K562 (cell line): ENCODE results near the gene ISG20L2. TPM values are rescaled to one million over a fixed set of nuclear protein-coding genes. Genes with fewer than 3 reads are reported as not detected.
A peak's percentile ranks its signal among the peaks of the same experiment; 100 is the strongest.

Experiments
- BDP1 ChIP-seq: IDR thresholded peaks from 3 replicates; pipeline ENCODE4 v1.6.1; 2011; ENCODE audit not compliant: insufficient read length, insufficient read depth
- BRCA1 ChIP-seq, 2 experiments: fragments of 450-650 bp in 1 of 2; sonication (generic) in 1 of 2; formaldehyde crosslinking in 1 of 2; IDR thresholded peaks; 2 replicates each; pipeline versions ENCODE4 v1.5.0 to v1.6.1; 2017 to 2020; ENCODE audit warnings: mild to moderate bottlenecking in 1 of 2, missing genetic modification reagents in 1 of 2
- BRD9 ChIP-seq: fragments of 450-650 bp; IDR thresholded peaks from 2 replicates; pipeline ENCODE4 v1.6.1; 2018; ENCODE audit warnings: low read depth; ENCODE audit not compliant: partially characterized antibody
- CHAMP1 ChIP-seq: fragments of 450-650 bp; IDR thresholded peaks from 2 replicates; pipeline ENCODE4 v1.6.1; 2016; ENCODE audit warnings: mild to moderate bottlenecking
- DLX4 ChIP-seq: fragments of 250-450 bp; sonication (Bioruptor Pico); IDR thresholded peaks from 2 replicates; pipeline ENCODE4 v1.6.1; 2021; ENCODE audit warnings: mild to moderate bottlenecking
- HNRNPUL1 ChIP-seq: fragments of 200-400 bp; formaldehyde crosslinking; IDR thresholded peaks from 2 replicates; pipeline ENCODE4 v1.6.1; 2017; ENCODE audit warnings: low read length
- IFI16 ChIP-seq: fragments of 250-450 bp; sonication (Bioruptor Pico); IDR thresholded peaks from 2 replicates; pipeline ENCODE4 v2.1.2; 2022; ENCODE audit warnings: mild to moderate bottlenecking, inconsistent platforms
- MEF2D ChIP-seq: conservative IDR thresholded peaks from 2 replicates; pipeline ENCODE4 v1.6.1; 2016; ENCODE audit warnings: low read depth, missing genetic modification characterization, missing compliant biosample characterization
- NEUROD1 ChIP-seq: fragments of 150-350 bp; IDR thresholded peaks from 2 replicates; pipeline ENCODE4 v1.6.1; 2014; ENCODE audit warnings: borderline replicate concordance, low read length, low read depth; ENCODE audit not compliant: partially characterized antibody
- NRF1 ChIP-seq, 2 experiments: fragments of 450-650 bp; IDR thresholded peaks in 1 of 2; conservative IDR thresholded peaks in 1 of 2; 2 replicates each; pipeline ENCODE4 v1.6.1; 2014; ENCODE audit warnings: mild to moderate bottlenecking in 2 of 2
- PCBP1 ChIP-seq: fragments of 200-400 bp; formaldehyde crosslinking; IDR thresholded peaks from 2 replicates; pipeline ENCODE4 v1.6.1; 2018; ENCODE audit warnings: mild to moderate bottlenecking, low read depth, low read length; ENCODE audit not compliant: poor library complexity, severe bottlenecking
- POU5F1 ChIP-seq: fragments of 150-350 bp; IDR thresholded peaks from 2 replicates; pipeline ENCODE4 v1.6.1; 2014; ENCODE audit warnings: borderline replicate concordance, low read length, low read depth, mild to moderate bottlenecking; ENCODE audit not compliant: partially characterized antibody
- PTBP1 ChIP-seq: fragments of 200-400 bp; formaldehyde crosslinking; IDR thresholded peaks from 2 replicates; pipeline ENCODE4 v1.6.1; 2017; ENCODE audit warnings: low read depth, low read length
- RUNX1 ChIP-seq: sonication (generic); IDR thresholded peaks from 2 replicates; pipeline ENCODE4 v1.6.1; 2016; ENCODE audit warnings: antibody characterized with exemption, low read depth
- SMARCA4 ChIP-seq: fragments of 450-650 bp; IDR thresholded peaks from 2 replicates; pipeline ENCODE4 v1.6.1; 2016
- SRSF1 ChIP-seq: fragments of 200-400 bp; formaldehyde crosslinking; IDR thresholded peaks from 2 replicates; pipeline ENCODE4 v1.6.1; 2017; ENCODE audit warnings: mild to moderate bottlenecking, low read depth, low read length, moderate library complexity
- STAG1 ChIP-seq: sonication (generic); formaldehyde crosslinking; IDR thresholded peaks from 2 replicates; pipeline ENCODE4 v1.5.0; 2020; ENCODE audit warnings: missing genetic modification reagents, borderline replicate concordance
- TFAM ChIP-seq: fragments of 250-450 bp; sonication (Bioruptor Pico); conservative IDR thresholded peaks from 2 replicates; pipeline ENCODE4 v1.5.0; 2021; ENCODE audit warnings: mild to moderate bottlenecking, moderate library complexity
- TGIF2 ChIP-seq: sonication (generic); formaldehyde crosslinking; IDR thresholded peaks from 2 replicates; pipeline ENCODE4 v1.8.1; 2022; ENCODE audit warnings: mild to moderate bottlenecking, missing genetic modification reagents, moderate library complexity
- ZBTB5 ChIP-seq: fragments of 450-650 bp; IDR thresholded peaks from 2 replicates; pipeline ENCODE4 v1.6.1; 2017; ENCODE audit warnings: antibody characterized with exemption
- ZBTB9 ChIP-seq: fragments of 450-650 bp; formaldehyde crosslinking; IDR thresholded peaks from 2 replicates; pipeline ENCODE4 v1.4.0; 2020; ENCODE audit warnings: mild to moderate bottlenecking, moderate library complexity
- ZNF165 ChIP-seq: fragments of 250-450 bp; sonication (Bioruptor Pico); IDR thresholded peaks from 2 replicates; pipeline ENCODE4 v1.4.0; 2020; ENCODE audit warnings: borderline replicate concordance
- ZNF174 ChIP-seq: fragments of 250-450 bp; sonication (Bioruptor Pico); IDR thresholded peaks from 2 replicates; pipeline ENCODE4 v1.4.0; 2020; ENCODE audit warnings: mild to moderate bottlenecking
- ZNF263 ChIP-seq: sonication (generic); formaldehyde crosslinking; IDR thresholded peaks from 2 replicates; pipeline ENCODE4 v1.8.0; 2022; ENCODE audit warnings: mild to moderate bottlenecking, missing genetic modification reagents, borderline replicate concordance
- ZNF766 ChIP-seq: fragments of 200-800 bp; sonication (Bioruptor generic); conservative IDR thresholded peaks from 2 replicates; pipeline ENCODE4 v1.6.1; 2016; ENCODE audit warnings: missing genetic modification characterization, missing compliant biosample characterization
- polyA plus RNA-seq, 8 experiments: library from polyadenylated mRNA; depleted of rRNA in 4 of 8; stranded (reverse) in 5 of 8; unstranded in 3 of 8; fragments of >200 nt; fragmentation: Nextera tagmentation in 2 of 8; fragmentation: Illumina TruSeq in 1 of 8; extraction: Ambion mirVana in 2 of 8; extraction: Trizol in 1 of 8; gene quantifications; 2 replicates each; pipeline versions ENCODE4 v1.2.1 to v1.2.3, GENCODE V29; 2011 to 2014; ENCODE audit warnings: inconsistent platforms in 1 of 8, missing spikeins in 1 of 8
- total RNA-seq, 7 experiments: library from RNA; depleted of rRNA in 6 of 7; stranded (reverse); fragments of >200 nt in 6 of 7; fragmentation: Illumina TruSeq in 2 of 7; extraction: Trizol in 2 of 7; gene quantifications; 2 replicates each; pipeline versions ENCODE4 v1.2.1 to v1.2.3, GENCODE V29; 2011 to 2021; ENCODE audit warnings: low replicate concordance in 1 of 7

The ISG20L2 gene
- total and polyA plus RNA-seq, 9 of the 15 experiments (the other 6 are each of a cell fraction or from before 2014, with no cell fraction given): 21.3 to 130 (median 50.3) TPM

- TF ChIP-seq CHAMP1 (no peak), BDP1 (no peak), HNRNPUL1 (no peak), MEF2D (tag) (no peak; the same call in none of the 2 replicates), ZNF766 (CRISPR knock-in tag) (peak; percentile 87), NRF1 (conservative IDR thresholded peaks at IDR 0.05 in 1 of 2, IDR thresholded peaks at IDR 0.05 in 1 of 2) (no peak), PTBP1 (no peak), NEUROD1 (no peak), DLX4 (CRISPR knock-in tag) (no peak), ZBTB9 (peak; percentile 96), TGIF2 (CRISPR knock-in tag) (no peak), IFI16 (CRISPR knock-in tag) (peak; percentile 92), POU5F1 (no peak), ZNF165 (CRISPR knock-in tag) (peak; percentile 43; the same call in 1 of the 2 replicates), ZNF263 (CRISPR knock-in tag) (no peak), SRSF1 (no peak), STAG1 (CRISPR knock-in tag) (no peak), RUNX1 (no peak), TFAM (CRISPR knock-in tag) (no peak), PCBP1 (no peak), SMARCA4 (peak; percentile 68), ZBTB5 (no peak), BRCA1 (IDR thresholded peaks at IDR 0.05) (no peak), BRCA1 (CRISPR knock-in tag; IDR thresholded peaks at IDR 0.05) (no peak), ZNF174 (CRISPR knock-in tag) (no peak), BRD9 (no peak)
Observed at GRCh38 chr1:156755527-156755950, 27.0 kb upstream of the ISG20L2 start (continued).
